ELR (cell line): ENCODE data around the gene PTPN20.

Experiments used
- DNase-seq: peaks from one replicate; pipeline ENCODE4 v3.0.0-alpha.2; 2015; ENCODE audit warnings: low read depth

The PTPN20 gene

GRCh38 chr10:47022311-47023131 is 111.3 kb downstream of the PTPN20 start:
- no peak for DNase-seq

DNA sequence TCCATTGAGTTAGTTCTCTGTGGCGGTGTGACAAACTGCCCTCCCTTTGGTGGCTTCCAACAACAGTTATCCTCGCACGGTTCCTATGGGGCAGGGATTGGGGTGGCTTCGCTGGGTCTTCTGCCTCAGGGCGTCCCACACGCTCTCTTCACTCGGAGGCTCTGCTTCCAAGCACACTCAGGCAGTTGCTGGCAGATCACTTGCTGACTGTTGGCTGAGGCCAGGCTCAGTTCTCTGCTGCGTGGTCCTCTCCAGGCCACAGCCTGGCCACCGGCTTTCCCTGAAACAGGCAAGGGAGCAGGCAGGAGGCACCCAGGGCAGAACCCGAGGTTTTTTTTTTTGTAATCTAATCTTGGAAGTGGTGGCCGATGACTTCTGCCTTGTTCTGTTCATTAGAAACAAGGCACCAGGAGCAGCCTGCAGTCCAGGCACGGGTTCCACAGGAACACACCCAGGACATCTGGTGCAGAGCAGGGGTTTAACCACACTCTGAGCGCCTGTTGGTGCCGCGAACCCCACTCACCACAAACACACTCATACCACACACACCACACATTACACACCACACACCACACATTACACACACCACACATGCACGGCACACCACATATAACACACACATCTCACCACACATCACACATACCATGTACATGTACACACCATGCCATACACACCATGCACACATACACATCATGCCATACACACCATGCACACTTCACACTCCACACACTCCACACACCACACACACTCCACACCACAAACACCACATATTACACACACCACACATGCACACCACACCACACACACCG is 112.2 kb downstream of the PTPN20 start:
- DNase-seq, result no peak

- no peak for DNase-seq
Measured at GRCh38 chr10:47024046-47024322, 112.8 kb downstream of the PTPN20 start.

- DNase-seq, result peak; percentile 63
Measured at GRCh38 chr10:47024399-47025252, 113.4 kb downstream of the PTPN20 start.

DNA sequence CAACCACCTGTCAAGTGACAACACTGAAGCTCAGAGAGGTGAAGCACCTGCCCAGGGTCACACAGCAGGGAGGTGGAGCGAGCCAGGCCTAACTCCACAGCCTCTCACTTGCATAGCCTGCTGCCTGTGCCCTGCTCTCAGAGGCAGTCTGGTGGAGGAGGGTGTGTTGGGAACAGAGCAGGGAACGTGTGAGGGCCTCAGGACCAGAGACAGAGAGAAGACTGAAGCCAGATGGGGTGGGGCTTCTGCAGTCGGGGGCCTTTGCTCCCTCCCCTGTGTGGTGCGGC is 114.0 kb downstream of the PTPN20 start:
- no peak for DNase-seq

- DNase-seq, result peak; percentile 81
Measured at GRCh38 chr10:47025540-47026300, 114.5 kb downstream of the PTPN20 start.

DNA sequence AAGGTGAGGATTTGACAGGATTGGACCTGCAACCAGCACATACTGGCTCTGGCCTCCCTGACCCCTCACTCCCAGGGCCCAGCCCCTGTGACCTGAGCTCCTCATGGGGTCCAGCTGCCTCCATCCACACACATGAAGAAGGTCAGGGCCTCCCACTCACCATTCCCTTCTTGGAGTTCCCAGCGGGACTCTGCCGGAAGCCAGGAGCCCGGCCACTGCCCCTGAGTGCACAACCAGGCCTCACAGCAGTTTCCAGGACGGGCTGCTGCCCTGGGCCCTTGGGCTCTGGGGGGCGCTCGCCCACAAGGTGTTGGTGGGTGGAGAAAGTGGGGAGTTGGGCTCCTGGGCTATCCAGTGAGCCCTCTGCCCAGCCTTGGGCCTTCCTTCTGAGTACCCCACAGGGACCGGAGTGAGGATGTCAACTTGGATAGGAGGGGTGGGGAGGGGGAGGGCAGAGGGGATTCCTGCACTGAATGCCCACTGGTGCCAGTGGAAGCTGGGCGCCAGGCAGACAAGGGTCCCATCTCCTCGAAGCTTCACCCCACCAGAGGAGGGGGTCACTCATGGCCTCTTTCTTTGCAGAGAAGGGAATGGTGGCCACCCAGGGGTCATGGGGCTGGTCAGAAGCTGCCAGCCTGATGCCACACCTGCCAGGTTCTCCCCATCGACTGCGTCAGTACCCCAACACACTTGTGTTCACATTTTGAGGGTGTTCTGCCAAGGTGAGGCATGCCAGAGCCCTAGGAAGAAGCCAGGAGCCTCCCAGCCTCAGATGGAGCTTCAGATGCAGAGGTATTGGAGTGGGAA is 115.3 kb downstream of the PTPN20 start:
- no peak for DNase-seq

DNA sequence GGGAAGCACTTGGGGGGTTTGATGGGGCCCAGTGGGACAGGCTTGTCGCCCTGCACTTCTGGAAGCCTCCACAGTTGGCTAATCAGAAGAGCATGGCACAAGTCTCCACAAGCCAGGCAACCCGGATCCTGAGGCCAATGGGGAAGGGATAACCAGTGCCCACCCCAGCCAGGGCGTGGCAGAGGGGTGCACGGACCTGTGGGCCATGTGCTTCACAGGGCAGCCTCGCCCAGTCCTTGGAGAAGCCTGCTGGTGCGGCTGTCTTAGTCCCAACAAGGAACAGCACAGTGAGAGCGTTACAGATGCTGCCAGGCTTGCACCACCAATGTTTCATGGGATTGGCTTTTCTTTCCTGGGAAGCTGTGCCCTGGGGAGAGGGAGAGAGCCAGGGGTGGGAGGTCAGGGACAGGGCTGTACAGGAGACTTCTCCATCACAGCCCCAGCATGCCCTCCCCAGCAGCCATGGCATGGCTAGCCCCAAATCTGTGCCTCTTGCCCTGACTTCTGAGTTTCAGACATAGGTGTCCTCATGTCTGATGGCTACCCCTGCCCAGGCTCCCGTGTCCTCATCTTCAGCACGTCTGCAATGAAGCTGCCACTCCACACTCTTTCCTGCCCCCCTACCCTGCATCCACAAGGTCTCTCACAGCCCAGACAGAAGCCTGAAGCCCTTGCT is 116.0 kb downstream of the PTPN20 start:
- DNase-seq, result no peak

- DNase-seq, result no peak
Measured at GRCh38 chr10:47027784-47028260, 116.6 kb downstream of the PTPN20 start.

GRCh38 chr10:47028466-47028865 is 117.2 kb downstream of the PTPN20 start:
- DNase-seq, result no peak

- DNase-seq, result no peak
Measured at GRCh38 chr10:47029181-47030009, 118.2 kb downstream of the PTPN20 start.

DNA sequence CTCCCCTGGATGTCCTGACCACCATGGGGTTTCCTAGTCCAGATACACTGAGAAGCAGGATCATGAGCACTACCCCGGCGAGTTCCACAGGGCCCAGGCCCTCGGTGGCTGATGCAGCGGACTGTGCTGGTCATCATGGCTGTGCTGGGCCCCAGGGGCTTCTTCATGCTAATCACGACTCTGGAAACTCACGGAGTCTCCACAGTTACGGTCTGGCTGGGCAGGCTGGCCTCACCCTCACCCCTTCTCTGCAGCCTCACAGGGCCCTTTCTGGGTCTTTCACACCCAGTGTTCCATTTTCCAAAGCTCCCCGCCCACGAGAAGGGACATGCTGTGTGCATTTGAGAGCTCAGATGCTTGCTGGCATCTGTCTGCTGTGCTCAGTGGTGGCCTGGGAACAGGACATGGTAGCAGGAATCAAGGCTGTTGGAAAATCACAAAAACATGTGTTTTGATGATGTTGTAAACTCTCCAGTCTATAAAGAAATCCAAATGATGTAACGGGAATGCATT is 119.0 kb downstream of the PTPN20 start:
- no peak for DNase-seq

- DNase-seq, result peak; percentile 35
Measured at GRCh38 chr10:47031211-47031900, 120.1 kb downstream of the PTPN20 start.

- DNase-seq, result peak; percentile 20
Measured at GRCh38 chr10:47031901-47032465, 120.8 kb downstream of the PTPN20 start.

GRCh38 chr10:47033081-47033480 is 121.9 kb downstream of the PTPN20 start:
- DNase-seq, result no peak

DNA sequence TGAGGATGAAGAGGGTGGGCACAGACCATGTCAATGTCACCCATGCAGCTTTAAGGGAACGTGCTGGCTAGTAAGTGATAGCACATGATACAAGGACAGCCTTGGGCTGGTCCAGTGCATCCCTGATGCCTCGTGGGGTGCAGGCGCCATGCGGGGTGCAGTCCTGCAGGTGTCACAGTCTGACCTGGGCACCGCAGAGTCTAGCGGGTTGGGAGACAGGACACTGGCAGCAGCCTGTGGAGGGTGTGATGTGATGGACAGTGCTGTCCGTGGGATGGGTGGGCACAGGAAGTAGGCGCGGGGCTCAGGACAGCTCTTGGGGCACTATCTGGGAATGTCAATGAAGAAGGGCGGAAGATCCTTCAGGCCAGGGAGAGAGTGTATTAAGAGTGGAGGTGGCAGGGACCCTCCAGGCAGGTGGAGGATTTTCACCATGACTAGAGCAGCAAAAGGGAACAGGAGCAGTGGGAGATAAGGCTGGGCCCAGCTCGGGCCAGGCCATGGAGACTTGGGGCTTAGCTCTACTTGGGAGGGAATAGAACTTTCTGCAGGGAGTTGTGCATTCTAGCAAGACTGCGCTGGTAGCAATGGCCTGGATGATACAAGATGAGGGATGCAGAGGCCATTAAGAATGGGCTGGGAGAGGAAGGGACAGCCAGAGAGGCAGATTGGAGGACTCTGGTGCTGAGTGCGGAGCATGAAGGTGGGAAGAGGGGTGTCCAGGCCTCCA is 122.5 kb downstream of the PTPN20 start:
- no peak for DNase-seq

DNA sequence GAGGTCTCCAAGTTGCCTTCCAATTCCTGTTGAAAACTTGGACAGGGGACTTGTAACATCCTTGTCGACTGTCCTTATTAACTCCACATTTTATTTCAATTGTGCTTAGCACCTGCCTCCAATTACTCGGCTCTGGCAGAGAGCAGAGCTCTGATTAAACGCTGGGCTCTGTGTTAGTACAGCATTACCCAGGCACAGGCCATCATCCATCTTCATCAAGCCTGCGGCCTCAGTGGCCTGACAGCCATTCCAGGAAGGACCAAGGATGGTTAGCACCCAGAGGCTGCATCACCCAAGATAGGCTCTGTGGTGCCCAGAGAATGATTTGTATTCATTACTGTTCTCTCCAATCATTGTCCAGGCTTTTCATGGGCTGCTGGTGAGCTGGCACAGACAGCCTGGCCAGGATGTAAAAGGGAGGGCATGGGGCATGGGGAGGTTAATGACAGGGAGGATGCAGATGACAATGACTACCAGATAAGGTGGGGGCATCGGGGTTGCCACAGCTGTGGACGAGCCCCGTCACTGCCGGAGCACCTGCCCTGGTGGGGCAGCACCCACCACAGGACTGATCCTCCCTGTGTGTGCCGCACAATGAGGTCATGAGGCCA is 123.3 kb downstream of the PTPN20 start:
- no peak for DNase-seq
